Renal pelvis (tissue), 4 donors: Measurements from ENCODE around the gene DPH5. TPM values are rescaled to one million over a fixed set of nuclear protein-coding genes. Genes with fewer than 3 reads are reported as not detected.
"Not testable (repeated sequence)": the region's sequence is repeated elsewhere in the genome, so short reads cannot be mapped to it uniquely, and the experiment has no call there.

Source experiments
- DNase-seq: peaks from one replicate; pipeline ENCODE4 v3.0.0-alpha.2; 2013
- polyA plus RNA-seq, 3 donors: library from polyadenylated mRNA; unstranded; fragments of 120-200 nt; gene quantifications; one replicate each; pipeline ENCODE4 v1.2.1, GENCODE V29; 2013; ENCODE audit not compliant: insufficient read length in 3 of 3

DPH5 gene
- polyA plus RNA-seq, 3 donors, result 53.4 to 62.9 (median 53.6) TPM

DNA sequence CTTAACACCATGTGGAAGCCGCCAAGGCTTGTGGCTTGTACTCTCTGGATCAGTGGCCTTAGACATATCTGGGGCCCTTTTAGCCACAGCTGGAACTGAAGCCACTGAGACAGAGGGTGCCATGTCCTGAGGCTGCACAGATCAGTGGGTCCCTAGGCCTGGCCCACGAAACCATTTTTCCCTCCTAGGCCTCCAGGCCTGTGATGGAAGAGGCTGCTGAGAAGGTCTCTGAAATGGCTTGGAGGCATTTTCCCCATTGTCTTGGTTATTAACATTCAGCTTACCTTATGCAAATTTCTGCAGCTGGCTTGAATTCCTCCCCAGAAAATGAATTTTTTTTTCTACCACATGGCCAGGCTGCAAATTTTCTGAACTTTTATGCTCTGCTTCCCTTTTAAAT lies 15.1 kb upstream of the DPH5 start:
- DNase-seq, result no peak

DNA sequence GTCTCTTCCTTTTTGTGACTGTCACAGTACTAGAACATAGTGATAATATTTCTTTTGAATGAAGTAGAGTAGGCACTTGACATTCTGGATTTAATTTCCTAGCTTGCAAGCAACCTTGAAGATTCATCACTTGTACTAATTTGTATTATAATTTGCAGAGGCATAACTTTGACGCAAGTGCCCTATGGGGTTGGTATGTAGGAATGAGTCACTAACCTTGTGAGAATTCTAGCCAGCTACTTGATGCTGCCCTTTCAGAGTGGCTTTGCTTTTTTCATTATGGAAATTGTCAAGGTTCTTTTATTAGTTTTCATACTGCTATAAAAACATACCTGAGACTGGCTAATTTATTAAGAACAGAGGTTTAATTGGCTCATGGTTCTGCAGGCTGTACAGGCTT lies 13.7 kb upstream of the DPH5 start:
- DNase-seq, result no peak

DNA sequence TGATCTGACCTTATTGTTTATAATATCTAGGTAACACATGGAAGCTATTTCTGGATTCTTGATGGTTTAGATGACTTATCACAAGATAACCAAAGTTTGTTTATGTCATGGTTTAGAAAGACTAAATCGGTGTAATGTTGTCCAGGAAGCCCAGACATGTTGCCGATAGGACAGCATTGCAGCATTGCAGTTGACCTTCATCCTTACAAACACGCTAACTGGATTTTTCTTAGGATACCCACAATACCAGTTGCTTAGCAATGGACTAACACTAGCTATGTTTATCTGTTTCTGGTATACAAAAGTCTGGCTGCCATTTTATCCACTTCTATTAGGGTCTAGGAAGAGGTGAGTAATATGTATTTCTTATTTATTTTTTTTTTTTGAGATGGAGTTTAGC lies 11.7 kb upstream of the DPH5 start:
- no peak for DNase-seq

DNA sequence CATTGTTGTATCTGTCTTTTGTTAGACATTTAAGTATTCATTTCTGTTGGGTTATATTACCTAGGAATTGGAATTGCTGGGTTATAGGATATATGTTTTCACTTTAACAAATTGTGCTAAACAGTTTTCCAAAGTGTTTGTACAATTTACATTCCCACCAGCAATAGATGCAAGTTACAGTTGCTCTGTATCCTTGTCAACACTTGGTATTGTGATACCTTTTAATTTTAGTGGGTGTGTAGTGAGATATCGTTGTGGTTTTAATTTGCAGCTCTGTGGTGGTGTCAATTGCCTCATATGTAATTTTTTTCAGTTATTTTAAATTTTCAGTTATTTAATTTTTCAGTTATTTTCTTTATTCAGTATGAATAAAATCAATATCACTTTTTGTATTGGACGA lies 7.4 kb upstream of the DPH5 start:
- DNase-seq, result no peak

DNA sequence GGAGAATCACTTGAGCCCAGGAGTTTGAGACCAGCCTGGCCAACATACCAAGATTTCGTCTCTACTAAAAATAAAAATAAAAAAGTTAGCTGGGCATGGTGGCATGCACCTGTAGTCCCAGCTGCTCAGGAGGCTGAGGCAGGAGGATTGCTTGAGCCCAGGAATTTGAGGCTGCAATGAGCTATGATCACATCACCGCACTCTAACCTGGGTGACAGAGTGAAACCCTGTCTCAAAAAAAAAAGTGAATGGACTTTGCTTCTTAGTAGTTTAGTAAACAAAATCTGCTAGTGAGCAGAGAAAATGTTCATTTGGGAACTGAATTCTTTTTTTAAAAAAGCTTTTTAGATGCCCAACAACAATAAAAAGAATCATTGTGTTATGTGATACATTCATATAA lies 6.5 kb upstream of the DPH5 start:
- DNase-seq, result not testable (repeated sequence)

DNA sequence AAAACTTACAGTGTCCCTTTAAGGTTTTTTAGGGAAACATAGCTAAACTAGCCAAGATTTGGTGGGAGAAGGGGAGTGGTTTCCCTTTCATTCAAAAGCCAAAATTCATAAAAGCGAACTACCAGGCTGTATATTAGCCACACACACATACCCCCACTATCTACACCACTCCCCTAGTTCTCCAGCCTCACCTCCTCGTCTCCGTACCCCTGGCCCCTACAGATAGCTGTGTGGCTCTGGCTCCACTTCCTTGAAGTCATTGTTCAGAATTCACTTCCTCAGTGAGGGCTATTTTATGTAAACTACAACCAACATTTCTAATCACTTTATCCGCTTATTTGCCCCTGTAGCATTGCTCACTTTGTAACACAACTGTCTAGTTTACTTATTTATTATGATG lies 5.3 kb upstream of the DPH5 start:
- no peak for DNase-seq

DNA sequence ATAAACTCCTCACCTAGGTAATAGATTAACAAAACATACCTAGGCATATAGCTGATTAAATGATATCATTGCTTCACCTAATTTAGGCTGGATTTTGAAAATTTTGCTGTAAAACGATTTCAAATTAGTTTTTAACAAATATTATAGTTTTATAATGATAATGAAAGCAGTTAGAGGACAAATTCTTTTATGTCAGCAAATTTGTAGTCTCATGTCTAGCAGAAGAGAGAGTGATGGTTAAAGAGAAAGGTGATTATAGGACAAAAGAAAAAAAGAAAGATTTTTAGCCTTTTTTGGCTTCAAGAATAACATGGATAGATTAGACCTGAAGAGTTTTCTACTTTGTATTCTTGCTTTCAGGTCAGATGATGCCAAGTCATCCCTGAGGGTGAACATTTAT lies 3.6 kb upstream of the DPH5 start:
- no peak for DNase-seq

DNA sequence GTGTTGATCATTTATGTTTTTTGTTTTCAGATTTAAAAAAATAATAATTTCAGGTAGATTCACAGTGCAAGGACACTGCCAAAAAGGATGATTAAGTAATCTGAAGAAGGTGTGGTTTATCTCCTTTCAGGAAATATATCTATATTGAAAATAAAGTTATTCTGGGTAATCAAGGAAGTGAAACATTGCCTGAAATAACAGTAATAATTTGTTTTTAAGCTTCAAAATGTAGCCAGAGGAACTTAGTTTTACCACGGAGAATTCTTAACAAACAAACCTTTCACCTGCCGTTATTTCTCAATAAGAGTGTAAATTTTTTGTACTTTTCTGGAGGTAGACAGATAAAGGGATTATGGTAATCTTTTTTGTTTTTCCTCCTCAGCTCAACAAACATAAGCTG lies 2.9 kb upstream of the DPH5 start:
- DNase-seq, result no peak

DNA sequence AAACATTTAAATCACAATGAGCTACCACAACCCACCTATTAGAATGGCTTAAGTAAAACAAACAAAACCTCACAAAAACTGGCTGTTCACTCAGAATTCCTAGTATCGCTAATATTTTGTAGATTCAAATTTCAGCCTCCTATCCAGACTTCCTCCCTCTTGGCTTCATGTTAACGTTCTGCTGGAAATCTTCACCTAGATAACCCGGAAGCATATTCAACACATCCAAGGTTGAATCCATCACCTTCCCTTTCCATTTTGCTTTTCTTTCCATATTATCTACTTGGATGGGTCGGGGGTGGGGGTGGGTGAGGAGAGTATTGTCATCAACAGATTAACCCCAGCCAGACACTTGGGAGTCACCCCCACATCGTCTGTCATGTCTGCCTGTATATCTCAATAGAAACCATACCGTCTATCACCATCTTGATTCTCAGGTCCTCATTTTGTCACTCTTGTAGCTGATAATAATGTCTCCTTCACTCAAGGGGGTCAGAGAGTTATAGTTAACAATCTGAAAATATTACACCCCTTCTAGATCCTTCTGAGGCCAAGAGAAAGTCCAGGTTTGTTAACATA lies 1.7 kb upstream of the DPH5 start:
- no peak for DNase-seq

DNA sequence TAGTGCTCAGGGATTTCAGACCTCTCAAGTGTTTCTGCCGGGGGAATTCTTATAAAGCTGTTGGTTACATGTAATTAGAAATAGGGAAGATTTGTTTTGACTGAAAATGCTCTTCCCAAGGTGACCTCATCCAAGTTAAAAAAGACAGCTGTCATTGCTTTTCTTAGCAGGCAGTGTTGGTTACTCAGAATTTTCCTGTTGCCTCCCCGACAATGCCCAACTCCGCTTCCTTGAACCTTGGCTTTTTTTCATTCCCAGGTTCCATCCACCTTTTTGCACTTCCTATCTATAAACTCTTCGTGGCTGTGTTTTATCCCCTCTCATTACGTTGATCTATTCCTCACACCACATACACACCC lies 825 bp upstream of the DPH5 start:
- DNase-seq, result no peak

DNA sequence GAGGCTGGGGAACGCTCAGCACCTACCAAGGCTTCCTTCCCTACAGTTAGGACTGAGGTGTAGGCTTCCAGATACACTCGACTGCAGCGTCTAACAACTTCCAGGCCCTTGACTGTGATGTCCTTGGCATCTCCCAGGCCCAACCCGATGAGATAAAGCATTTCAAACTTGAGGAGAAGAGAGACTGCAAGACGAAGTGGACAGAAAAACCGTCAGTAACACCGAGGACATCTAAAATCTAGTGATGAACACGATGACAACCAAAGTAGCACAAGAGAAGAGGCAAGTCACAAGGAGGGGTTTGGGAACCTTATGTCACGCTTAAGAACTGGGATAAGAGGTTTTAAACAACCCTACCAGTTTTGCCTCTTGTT lies 314 bp downstream of the DPH5 start:
- DNase-seq, result no peak

DNA sequence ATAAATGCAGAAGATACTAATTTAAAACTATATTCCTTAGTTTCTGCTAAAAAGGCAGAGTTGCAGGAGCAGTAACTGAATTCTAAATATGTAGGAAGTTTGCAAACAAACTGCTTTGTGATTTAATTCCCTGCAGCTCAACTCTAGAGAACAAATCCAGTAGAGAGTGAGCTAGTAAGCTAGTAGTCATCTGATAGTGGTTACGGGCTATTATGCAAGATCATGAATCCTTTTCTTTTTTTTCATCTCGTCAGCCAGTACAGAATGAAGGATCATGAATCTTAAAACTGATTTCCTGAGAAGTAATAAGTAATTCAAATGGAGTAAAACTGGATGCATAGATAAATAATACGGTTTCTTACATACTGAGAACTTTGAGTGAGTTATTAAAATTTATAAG lies 3.3 kb downstream of the DPH5 start:
- no peak for DNase-seq

DNA sequence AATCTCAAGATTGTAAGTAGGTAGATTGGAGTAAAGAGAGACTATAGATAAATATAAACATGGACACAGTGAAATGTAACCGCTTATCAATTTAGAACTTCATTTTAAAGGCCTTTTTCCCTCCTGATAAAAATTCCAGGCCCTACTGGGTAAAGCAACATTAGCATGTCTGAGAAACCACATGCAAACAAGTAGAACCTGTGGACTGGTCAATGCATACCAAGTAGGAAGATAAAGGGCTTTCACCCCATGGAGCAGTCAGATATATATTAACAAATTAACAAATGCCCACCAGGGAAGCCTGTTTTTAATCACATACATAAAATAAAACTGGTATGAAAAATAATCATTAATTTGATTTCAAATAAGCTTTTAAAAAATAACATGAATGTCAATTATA lies 8.1 kb downstream of the DPH5 start:
- no peak for DNase-seq

DNA sequence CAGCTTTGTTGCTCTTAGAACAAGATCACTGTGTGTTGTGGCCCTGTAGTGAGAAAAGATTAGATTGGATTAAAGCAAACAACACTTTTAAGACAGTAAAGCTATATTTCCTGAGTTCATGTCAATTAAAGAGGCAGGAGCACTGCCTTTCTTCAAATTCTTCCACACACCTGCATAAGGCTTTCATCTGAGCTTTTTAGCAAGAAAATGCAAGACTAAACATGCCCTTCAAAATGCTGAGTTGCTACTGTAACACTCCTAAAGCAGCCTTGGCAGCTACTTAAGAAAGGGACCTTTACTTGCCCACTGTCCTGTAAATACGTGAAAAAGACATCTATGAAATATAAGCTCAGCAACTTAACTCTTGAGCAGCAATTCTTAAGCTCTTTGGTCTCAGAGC lies 11.8 kb downstream of the DPH5 start:
- no peak for DNase-seq

DNA sequence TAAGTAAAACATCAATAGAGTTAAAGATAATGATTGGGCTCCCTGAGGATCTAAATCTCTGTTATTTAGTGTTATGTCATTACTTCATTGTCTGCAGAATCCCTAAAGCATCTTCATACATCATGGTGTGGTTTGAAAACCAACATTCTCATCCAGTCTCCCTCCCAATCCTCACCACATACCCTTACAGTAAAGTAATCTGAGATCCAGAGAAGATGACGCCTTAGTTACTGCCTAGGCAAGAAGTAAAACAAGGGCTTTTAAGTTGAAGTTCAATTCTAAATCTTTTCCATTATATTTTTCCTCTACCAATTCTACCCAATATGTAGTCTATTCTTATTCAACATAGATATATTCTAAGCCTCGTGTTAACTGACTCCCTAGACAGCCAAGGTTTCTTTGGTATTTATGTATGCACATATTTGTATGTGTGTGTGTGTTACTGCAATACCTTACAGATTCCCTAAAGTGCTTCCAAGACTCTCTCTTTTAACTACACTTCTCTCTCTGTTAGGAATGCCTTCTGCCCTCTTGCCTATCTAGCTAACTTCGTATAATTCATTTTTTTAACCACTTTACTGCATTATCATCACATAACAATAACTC lies 17.3 kb downstream of the DPH5 start:
- DNase-seq, result no peak

DNA sequence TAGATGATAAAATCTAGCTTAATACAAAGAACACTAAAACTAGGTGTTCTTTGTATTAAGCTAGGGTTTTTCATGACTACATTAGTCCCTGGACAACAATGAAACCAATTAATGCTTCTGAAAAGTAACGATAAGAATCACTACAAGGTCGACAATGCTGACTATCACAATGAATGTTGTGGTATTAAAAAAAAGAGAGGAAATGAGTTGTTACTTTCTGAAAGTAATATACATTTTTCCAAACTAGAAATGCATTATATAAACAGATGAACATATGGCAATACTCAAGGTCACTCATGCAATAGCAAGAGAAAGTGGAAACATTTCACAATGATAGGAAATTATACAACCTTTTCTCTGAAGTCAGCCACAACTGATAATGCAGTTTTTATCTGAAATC lies 19.0 kb downstream of the DPH5 start:
- no peak for DNase-seq

DNA sequence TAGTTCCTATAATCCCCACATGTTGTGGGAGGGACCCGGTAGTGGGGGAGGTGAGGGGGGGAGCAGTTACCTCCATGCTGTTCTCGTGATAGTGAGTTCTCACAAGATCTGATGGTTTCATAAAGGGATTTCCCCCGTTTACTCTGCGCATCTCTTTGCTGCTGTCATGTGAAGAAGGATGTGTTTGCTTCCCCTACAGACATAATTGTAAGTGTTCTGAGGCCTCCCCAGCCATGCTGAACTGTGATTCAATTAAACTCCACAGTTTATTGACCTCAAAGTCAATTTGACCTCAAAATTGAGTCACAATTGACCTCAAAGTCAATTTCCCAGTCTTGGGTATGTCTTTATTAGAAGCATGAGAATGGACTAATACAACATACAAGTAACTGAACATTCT lies 19.7 kb downstream of the DPH5 start:
- DNase-seq, result no peak

DNA sequence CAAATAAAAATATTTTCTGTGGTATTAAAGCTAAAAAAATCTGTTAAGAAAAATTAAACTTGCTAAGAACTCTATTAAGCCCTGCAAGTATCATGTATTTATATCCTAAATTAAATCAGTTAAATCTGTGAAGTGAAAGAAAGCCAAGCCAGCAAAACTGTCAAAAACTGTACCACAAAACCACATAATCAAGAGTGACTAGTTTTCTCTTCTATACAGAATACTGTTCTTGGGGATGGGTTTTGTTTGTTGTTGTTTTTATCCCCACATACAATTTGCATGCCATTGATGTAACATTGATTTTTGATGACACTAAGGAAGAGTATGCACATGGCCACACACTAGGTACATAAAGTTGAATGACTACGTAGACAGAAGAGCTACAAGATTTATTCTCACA lies 20.4 kb downstream of the DPH5 start:
- DNase-seq, result no peak

DNA sequence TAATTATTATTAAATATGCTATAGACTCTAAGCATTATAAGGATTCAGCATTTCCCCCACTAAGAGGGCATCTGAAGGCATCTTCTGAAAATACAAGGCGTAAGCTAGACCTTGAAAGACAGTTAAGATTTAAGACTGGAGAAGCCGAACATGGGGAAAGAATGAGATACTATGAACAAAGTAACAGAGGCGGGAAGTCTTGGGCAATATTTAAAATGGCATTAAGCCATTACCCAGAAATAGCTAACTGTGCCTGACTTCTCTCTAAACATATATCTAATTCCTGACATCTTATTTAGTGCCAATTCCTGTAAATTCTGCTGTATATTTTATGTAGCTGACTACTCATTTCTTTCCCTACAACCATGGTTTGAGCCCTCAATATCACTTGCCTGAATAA lies 20.9 kb downstream of the DPH5 start:
- no peak for DNase-seq

DNA sequence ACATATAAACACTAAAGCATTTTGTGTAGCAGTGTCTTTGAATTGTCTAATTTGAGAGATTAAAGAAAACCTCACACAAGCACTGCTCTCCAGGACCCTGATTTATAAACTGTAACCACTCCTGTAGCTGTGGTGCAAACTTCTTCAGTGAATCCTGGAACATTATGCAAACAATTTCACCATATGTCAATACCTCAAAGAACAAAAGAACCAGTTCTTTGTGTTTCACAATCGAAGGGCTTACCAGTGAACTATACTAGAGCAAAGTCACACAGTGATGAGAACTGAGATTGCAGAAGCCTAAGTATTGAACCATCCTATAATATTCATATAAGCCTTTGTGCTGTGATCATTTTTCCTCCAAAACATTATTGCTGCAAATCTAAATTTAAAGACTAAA lies 21.5 kb downstream of the DPH5 start:
- DNase-seq, result no peak

DNA sequence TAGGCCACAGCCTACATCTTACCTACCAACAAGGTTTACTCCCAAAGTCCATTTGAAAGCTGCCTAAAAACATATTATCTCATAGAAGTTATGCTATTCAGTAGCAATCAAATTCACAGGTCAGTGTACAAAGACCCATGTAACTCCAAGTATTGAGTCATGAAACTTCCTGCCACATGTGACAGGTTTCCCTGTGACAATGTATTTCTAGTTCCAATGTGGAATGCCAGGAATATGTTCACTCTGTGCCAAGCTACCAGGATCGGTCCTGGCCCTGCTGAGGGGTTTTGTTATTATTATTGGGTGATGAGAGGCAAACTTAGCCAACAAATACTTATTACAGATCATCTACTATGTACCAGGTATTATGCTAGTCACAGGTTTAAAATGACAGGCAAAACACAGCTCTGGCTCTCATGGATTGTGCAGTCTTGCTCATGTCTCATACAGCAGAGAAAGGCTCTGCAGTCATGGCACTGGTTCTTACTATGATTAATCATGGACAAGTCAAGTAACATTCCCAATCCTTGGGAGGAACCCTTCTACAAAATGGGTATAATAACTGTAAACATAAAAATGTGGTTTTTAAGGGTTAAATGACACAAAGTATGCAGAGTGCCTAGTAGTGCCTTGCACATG lies 22.5 kb downstream of the DPH5 start:
- DNase-seq, result no peak

DNA sequence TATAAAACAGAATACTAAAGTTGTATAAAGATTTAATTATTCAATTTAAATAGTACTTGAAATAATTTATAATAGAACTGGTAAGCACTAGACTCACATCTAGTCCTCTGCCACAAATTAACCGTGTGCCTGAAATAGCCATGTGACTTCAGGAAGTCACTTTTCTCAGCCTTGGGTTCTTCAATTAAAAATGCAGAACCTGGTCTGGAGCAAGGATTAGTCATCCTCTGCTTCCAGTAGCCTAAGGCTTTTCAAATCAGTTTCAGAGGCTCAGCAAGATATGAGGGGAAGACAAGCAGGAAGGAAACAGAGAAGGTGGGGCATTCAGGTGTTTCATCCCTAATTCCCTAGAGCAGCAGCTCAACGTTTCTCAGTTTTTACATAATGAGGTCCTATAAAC lies 23.0 kb downstream of the DPH5 start:
- DNase-seq, result no peak

DNA sequence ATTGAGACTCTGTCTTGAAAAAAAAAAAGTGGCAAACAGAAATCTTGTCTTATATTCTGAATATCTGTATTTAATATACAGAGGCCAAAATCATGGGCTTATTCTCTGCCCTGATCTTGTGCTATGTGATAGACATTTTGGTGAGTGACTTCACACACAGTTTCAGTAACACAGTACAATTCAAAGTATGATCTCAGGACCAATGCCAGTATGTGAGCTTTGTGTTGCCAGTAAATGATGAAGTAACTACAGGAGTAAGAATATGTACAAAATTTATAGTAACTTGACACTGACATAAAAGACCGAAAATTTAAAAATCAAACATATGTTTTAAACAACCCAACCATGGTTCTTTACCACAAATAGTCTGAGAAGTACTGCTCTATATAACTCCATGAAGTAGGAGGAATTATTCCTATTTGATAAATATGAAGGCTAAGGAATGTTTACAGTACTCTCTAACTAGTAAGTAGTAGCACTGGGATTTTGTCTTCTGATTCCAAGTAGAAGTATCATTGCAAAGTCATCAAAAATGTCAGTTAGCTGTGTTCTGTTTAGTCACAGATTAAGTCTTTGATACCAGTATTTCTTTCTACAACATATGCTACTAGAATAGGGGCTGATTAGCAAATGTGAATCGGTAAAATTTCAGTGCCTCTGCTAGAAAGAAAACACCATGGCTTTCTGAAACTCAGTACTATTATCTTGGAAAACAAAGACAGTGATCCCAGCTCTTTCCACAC lies 25.3 kb downstream of the DPH5 start:
- no peak for DNase-seq

DNA sequence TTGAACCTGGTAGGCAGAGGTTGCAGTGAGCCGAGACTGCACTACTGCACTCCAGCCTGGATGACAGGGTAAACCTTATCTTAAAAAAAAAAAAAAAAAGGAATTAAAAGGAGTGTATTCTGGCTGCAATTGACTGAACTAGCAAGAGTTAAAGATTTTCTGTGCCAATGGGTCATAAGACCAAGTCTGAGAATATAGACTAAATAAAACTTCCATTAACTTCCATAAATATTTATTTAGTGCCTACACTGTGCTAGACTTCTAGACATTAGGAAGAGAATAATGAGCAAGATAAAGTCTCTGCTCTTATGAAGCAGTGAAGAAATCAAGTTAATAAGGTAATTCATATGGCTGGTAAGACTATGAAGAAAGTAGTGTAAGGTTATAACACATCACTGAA lies 27.2 kb downstream of the DPH5 start:
- no peak for DNase-seq
